Esophagus muscularis mucosa (tissue), 4 donors: ENCODE results near the gene STK40.

ENCODE experiments used
- EP300 ChIP-seq: sonication (generic); formaldehyde crosslinking; IDR thresholded peaks from one replicate; pipeline ENCODE4 v1.6.1; 2017; ENCODE audit warnings: antibody characterized with exemption
- POLR2A ChIP-seq: fragments of 450-650 bp; IDR thresholded peaks from one replicate; pipeline ENCODE4 v1.6.1; 2017; ENCODE audit warnings: antibody characterized with exemption, moderate library complexity, mild to moderate bottlenecking, low read depth
- TF ChIP-seq, protein P1 (sequence below), 3 experiments: fragments of 200-600 bp in 2 of 3; fragments of 450-650 bp in 1 of 3; sonication (generic) in 2 of 3; IDR thresholded peaks; one replicate each; pipeline ENCODE4 v1.5.1; 2017 to 2019; ENCODE audit warnings: antibody characterized with exemption in 3 of 3, mild to moderate bottlenecking in 2 of 3, moderate library complexity in 1 of 3

DNA sequence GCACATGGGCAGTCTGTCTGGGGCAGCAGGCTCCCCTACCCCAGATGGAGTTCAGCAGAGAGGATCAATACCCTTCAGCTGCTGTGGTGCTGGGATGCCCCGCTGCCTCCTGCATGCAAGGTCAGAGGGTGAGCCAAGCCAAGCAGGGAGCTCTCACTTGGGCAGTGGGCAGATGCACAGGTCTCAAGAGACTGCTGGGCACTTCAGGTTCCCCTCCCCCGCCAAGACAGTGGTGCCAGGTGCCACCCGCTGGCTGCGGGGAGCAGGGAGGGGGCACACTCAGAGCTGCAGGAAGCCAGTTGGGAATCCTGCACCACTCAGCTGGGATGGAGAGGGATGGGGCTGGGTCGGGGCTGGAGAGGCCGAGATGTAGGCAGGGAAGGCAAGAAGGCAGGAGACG lies 46.5 kb downstream of the STK40 start:
- no peak for TF ChIP-seq POLR2A
- TF ChIP-seq, protein P1, sequence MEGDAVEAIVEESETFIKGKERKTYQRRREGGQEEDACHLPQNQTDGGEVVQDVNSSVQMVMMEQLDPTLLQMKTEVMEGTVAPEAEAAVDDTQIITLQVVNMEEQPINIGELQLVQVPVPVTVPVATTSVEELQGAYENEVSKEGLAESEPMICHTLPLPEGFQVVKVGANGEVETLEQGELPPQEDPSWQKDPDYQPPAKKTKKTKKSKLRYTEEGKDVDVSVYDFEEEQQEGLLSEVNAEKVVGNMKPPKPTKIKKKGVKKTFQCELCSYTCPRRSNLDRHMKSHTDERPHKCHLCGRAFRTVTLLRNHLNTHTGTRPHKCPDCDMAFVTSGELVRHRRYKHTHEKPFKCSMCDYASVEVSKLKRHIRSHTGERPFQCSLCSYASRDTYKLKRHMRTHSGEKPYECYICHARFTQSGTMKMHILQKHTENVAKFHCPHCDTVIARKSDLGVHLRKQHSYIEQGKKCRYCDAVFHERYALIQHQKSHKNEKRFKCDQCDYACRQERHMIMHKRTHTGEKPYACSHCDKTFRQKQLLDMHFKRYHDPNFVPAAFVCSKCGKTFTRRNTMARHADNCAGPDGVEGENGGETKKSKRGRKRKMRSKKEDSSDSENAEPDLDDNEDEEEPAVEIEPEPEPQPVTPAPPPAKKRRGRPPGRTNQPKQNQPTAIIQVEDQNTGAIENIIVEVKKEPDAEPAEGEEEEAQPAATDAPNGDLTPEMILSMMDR (IDR thresholded peaks at IDR 0.05): no peak
- TF ChIP-seq EP300: no peak
